Natural killer cell (primary cell): ENCODE results near the gene PPT1. TPM values are rescaled to one million over a fixed set of nuclear protein-coding genes. Genes with fewer than 3 reads are reported as not detected.

Experiments
- ATAC-seq, 3 donors: fragments of 150-1000 bp in 2 of 3; fragments of 200-7000 bp in 1 of 3; cut with Tn5 transposase; 1 replicate in 1 of 3; 2 replicates in 2 of 3; pipeline ENCODE4 v1.10.0; 2021; ENCODE audit warnings: mild to moderate bottlenecking in 2 of 3, moderate library complexity in 2 of 3
- DNase-seq, 2 donors: peaks; one replicate each; pipeline versions ENCODE4 v3.0.0 to v3.0.0-alpha.2; 2013 to 2021; ENCODE audit warnings: mixed read lengths in 1 of 2
- H3K27ac ChIP-seq: one replicate; pipeline ENCODE4 v1.5.1; 2013; ENCODE audit warnings: mild to moderate bottlenecking, low read length
- H3K27me3 ChIP-seq: one replicate; pipeline ENCODE4 v1.6.1; 2013; ENCODE audit warnings: low read length; ENCODE audit not compliant: control insufficient read depth, insufficient read depth
- H3K36me3 ChIP-seq: one replicate; pipeline ENCODE4 v1.6.1; 2013; ENCODE audit warnings: low read length; ENCODE audit not compliant: control insufficient read depth, insufficient read depth
- H3K4me1 ChIP-seq: one replicate; pipeline ENCODE4 v1.6.1; 2013; ENCODE audit warnings: low read length; ENCODE audit not compliant: control insufficient read depth, insufficient read depth
- H3K4me3 ChIP-seq: one replicate; pipeline ENCODE4 v1.5.1; 2013; ENCODE audit warnings: low read length
- H3K9me3 ChIP-seq: one replicate; pipeline ENCODE4 v1.6.1; 2013; ENCODE audit warnings: low read length; ENCODE audit not compliant: control insufficient read depth, insufficient read depth
- H3K27ac Mint-ChIP-seq, 2 donors: one replicate each; pipeline ENCODE4 v1.8.0; 2022; ENCODE audit warnings: mild to moderate bottlenecking in 2 of 2, mixed read lengths in 2 of 2, moderate library complexity in 1 of 2
- H3K27me3 Mint-ChIP-seq, 2 donors: one replicate each; pipeline ENCODE4 v1.8.0; 2022; ENCODE audit warnings: low read depth in 2 of 2, mixed read lengths in 2 of 2
- H3K36me3 Mint-ChIP-seq: one replicate; pipeline ENCODE4 v1.8.0; 2022; ENCODE audit warnings: mixed read lengths
- H3K4me1 Mint-ChIP-seq, 2 donors: one replicate each; pipeline ENCODE4 v1.8.0; 2022; ENCODE audit warnings: mixed read lengths in 2 of 2
- H3K4me3 Mint-ChIP-seq: one replicate; pipeline ENCODE4 v1.8.0; 2022; ENCODE audit warnings: mild to moderate bottlenecking, moderate library complexity, mixed read lengths
- H3K9me3 Mint-ChIP-seq, 2 donors: one replicate each; pipeline ENCODE4 v1.8.0; 2022; ENCODE audit warnings: mixed read lengths in 2 of 2
- CTCF ChIP-seq: fragments of 200-600 bp; IDR thresholded peaks from one replicate; pipeline ENCODE4 v1.8.0; 2022; ENCODE audit warnings: antibody characterized with exemption
- WGBS: methylation state at CpG from one replicate; pipeline ENCODE4 v1.1.7; 2013; ENCODE audit warnings: missing lambda C conversion rate; ENCODE audit not compliant: insufficient coverage; 5-methylcytosine and 5-hydroxymethylcytosine counted together
- intact Hi-C: fragments of 100-400 bp; cut with micrococcal nuclease; formaldehyde crosslinking; loops from one replicate; pipeline ENCODE4 v1.14.2; 2022
- total RNA-seq, 4 donors: library from RNA; stranded (reverse); fragments of 120-200 nt in 1 of 4; gene quantifications; one replicate each; pipeline versions ENCODE4 v1.2.3 to v1.2.4, GENCODE V29; 2013 to 2022

Gene PPT1
- total RNA-seq, 3 donors from 2014 or later (not counting 1 experiment from before 2014, with no cell fraction given): 24.9 to 34.5 (median 29.9) TPM

GRCh38 chr1:40067023-40067422 lies 30.0 kb downstream of the PPT1 start:
- Mint-ChIP-seq H3K4me1 (peaks cover 34 to 52% of the 10 kb centered on the region in 2 donors), H3K9me3 (no peaks in the 10 kb centered on the region), H3K36me3 (peaks cover 49% of the 10 kb centered on the region), H3K4me3 (no peak overlapping the region), H3K27me3 (no peaks in the 10 kb centered on the region), H3K27ac (peak overlapping the region; percentile 77 to 95)
- intact Hi-C loops: no loop called here
- Histone ChIP-seq H3K36me3 (peaks cover 98% of the 10 kb centered on the region), H3K27ac (no peak overlapping the region), H3K9me3 (no peaks in the 10 kb centered on the region), H3K4me3 (no peak overlapping the region), H3K27me3 (no peaks in the 10 kb centered on the region), H3K4me1 (peaks cover 26% of the 10 kb centered on the region)
- no peak for TF ChIP-seq CTCF
- no peak for ATAC-seq
- no peak for DNase-seq
- 98% methylated on average over 2 of the region's 2 CpGs for WGBS

GRCh38 chr1:40064797-40065499 lies 32.1 kb downstream of the PPT1 start:
- ATAC-seq: peak in 1 of 3 donors; percentile 62
- no peaks in the 10 kb centered on the region for H3K27me3 Mint-ChIP-seq
- H3K27me3 ChIP-seq: no peaks in the 10 kb centered on the region
- H3K36me3 Mint-ChIP-seq: peaks cover 40% of the 10 kb centered on the region
- peaks cover 41% of the 10 kb centered on the region for H3K4me1 ChIP-seq
- 90% methylated on average over 2 of the region's 2 CpGs for WGBS
- DNase-seq: peak in 1 of 2 donors; percentile 24
- H3K4me3 Mint-ChIP-seq: no peak overlapping the region
- no peak overlapping the region for H3K4me3 ChIP-seq
- H3K4me1 Mint-ChIP-seq: peaks cover 54 to 71% of the 10 kb centered on the region in 2 donors
- no peak for TF ChIP-seq CTCF
- H3K36me3 ChIP-seq: peaks cover 98% of the 10 kb centered on the region
- intact Hi-C loops: no loop called here
- no peaks in the 10 kb centered on the region for H3K9me3 ChIP-seq
- H3K27ac Mint-ChIP-seq: peak overlapping the region; percentile 77 to 95
- no peaks in the 10 kb centered on the region for H3K9me3 Mint-ChIP-seq
- peak overlapping the region; percentile 43 for H3K27ac ChIP-seq

- ATAC-seq (peak; percentile 14 to 24 (median 16)), DNase-seq (peak in 1 of 2 donors; percentile 62)
- H3K27ac ChIP-seq: peak overlapping the region; percentile 55
- H3K4me3 ChIP-seq: no peak overlapping the region
- no peaks in the 10 kb centered on the region for H3K27me3 ChIP-seq
- Mint-ChIP-seq H3K9me3 (no peaks in the 10 kb centered on the region), H3K36me3 (peaks cover 14% of the 10 kb centered on the region), H3K27me3 (no peaks in the 10 kb centered on the region), H3K27ac (peak overlapping the region; percentile 77 to 95), H3K4me3 (peak overlapping the region; percentile 85), H3K4me1 (peaks cover 83 to 93% of the 10 kb centered on the region in 2 donors)
- H3K4me1 ChIP-seq: peaks cover 70% of the 10 kb centered on the region
- H3K9me3 ChIP-seq: no peaks in the 10 kb centered on the region
- no peak for TF ChIP-seq CTCF
- intact Hi-C loops: loop anchor here (2.0 kb wide), 1 partner anchor 19 kb away; the partner anchor contains the start of gene CAP1
- H3K36me3 ChIP-seq: peaks cover 65% of the 10 kb centered on the region
- 22% methylated on average over 5 of the region's 7 CpGs for WGBS
Observed at GRCh38 chr1:40059960-40060750, 36.9 kb downstream of the PPT1 start.
